GM23338 (cell line): ENCODE measurements around the gene ARHGEF37. TPM values are rescaled to one million over a fixed set of nuclear protein-coding genes. Genes with fewer than 3 reads are reported as not detected.

Source experiments
- ATAC-seq: fragments of 200-7000 bp; cut with Tn5 transposase; 3 replicates; pipeline ENCODE4 v1.9.1; 2020
- DNase-seq: peaks from one replicate; pipeline ENCODE4 v3.0.0-alpha.2; 2015; ENCODE audit warnings: low spot score
- H2AFZ ChIP-seq: fragments of 200-600 bp; sonication (generic); 2 replicates; pipeline ENCODE4 v1.8.0; 2016; ENCODE audit warnings: antibody characterized with exemption, mild to moderate bottlenecking, moderate library complexity
- H3F3A ChIP-seq: fragments of 200-600 bp; sonication (generic); replicated peaks from 2 replicates; pipeline ENCODE4 v1.8.0; 2017; ENCODE audit warnings: antibody characterized with exemption, mixed run types, low read depth
- H3K27ac ChIP-seq: fragments of 200-600 bp; sonication (generic); 2 replicates; pipeline ENCODE4 v1.6.1; 2016; ENCODE audit warnings: low read depth
- H3K27me3 ChIP-seq: fragments of 200-600 bp; sonication (generic); 2 replicates; pipeline ENCODE4 v1.8.0; 2016; ENCODE audit warnings: mild to moderate bottlenecking, mixed run types, moderate library complexity; ENCODE audit not compliant: insufficient read depth
- H3K36me3 ChIP-seq: fragments of 200-600 bp; sonication (generic); 2 replicates; pipeline ENCODE4 v1.8.0; 2016; ENCODE audit warnings: mild to moderate bottlenecking; ENCODE audit not compliant: insufficient read depth
- H3K4me1 ChIP-seq: fragments of 200-600 bp; sonication (generic); 2 replicates; pipeline ENCODE4 v1.8.0; 2016; ENCODE audit warnings: mild to moderate bottlenecking, moderate library complexity; ENCODE audit not compliant: insufficient read depth
- H3K4me2 ChIP-seq: fragments of 200-600 bp; sonication (generic); 2 replicates; pipeline ENCODE4 v1.7.1; 2017; ENCODE audit warnings: mixed run types
- H3K4me3 ChIP-seq: fragments of 200-600 bp; sonication (generic); 2 replicates; pipeline ENCODE4 v1.6.1; 2016; ENCODE audit warnings: mixed run types
- H3K79me2 ChIP-seq: fragments of 200-600 bp; sonication (generic); replicated peaks from 2 replicates; pipeline ENCODE4 v1.8.0; 2017; ENCODE audit warnings: mild to moderate bottlenecking; ENCODE audit not compliant: insufficient read depth
- H3K9me2 ChIP-seq: fragments of 200-600 bp; sonication (generic); 2 replicates; pipeline ENCODE4 v1.8.0; 2017; ENCODE audit not compliant: insufficient read depth
- H4K20me1 ChIP-seq: fragments of 200-600 bp; sonication (generic); replicated peaks from 2 replicates; pipeline ENCODE4 v1.8.0; 2017; ENCODE audit warnings: mild to moderate bottlenecking; ENCODE audit not compliant: insufficient read depth
- H3K27ac Mint-ChIP-seq: 2 replicates; pipeline ENCODE4 v1.8.0; 2020; ENCODE audit warnings: inconsistent platforms, mild to moderate bottlenecking, moderate library complexity, mixed read lengths
- H3K27me3 Mint-ChIP-seq: 3 replicates; pipeline ENCODE4 v1.8.0; 2022; ENCODE audit warnings: low read depth, mild to moderate bottlenecking, moderate library complexity, mixed read lengths, inconsistent platforms; ENCODE audit not compliant: insufficient read depth, poor library complexity
- H3K36me3 Mint-ChIP-seq: 3 replicates; pipeline ENCODE4 v1.8.0; 2021; ENCODE audit warnings: low read depth, mild to moderate bottlenecking, inconsistent platforms, moderate library complexity, mixed read lengths
- H3K4me1 Mint-ChIP-seq: 3 replicates; pipeline ENCODE4 v1.8.0; 2020; ENCODE audit warnings: mild to moderate bottlenecking, inconsistent platforms, mixed read lengths
- H3K4me3 Mint-ChIP-seq: 3 replicates; pipeline ENCODE4 v1.8.0; 2021; ENCODE audit warnings: moderate library complexity, mild to moderate bottlenecking, inconsistent platforms, mixed read lengths
- H3K9me3 Mint-ChIP-seq: 3 replicates; pipeline ENCODE4 v1.8.0; 2020; ENCODE audit warnings: moderate library complexity, mild to moderate bottlenecking, inconsistent platforms, mixed read lengths
- NANOG ChIP-seq: IDR thresholded peaks from 2 replicates; pipeline ENCODE4 v1.6.1; 2016; ENCODE audit warnings: antibody characterized with exemption, borderline replicate concordance
- POLR2AphosphoS5 ChIP-seq: IDR thresholded peaks from 2 replicates; pipeline ENCODE4 v1.6.1; 2016; ENCODE audit warnings: antibody characterized with exemption, low read depth
- STAT1 ChIP-seq: IDR thresholded peaks from one replicate; pipeline ENCODE4 v1.6.1; 2016; ENCODE audit warnings: antibody characterized with exemption; ENCODE audit not compliant: unreplicated experiment
- ZNF114 ChIP-seq: fragments of 250-450 bp; sonication (Bioruptor Pico); IDR thresholded peaks from 2 replicates; pipeline ENCODE4 v1.5.0; 2020; ENCODE audit warnings: mild to moderate bottlenecking, moderate library complexity
- polyA plus RNA-seq: library from polyadenylated mRNA; unstranded; fragments of >200 nt; fragmentation: Nextera tagmentation; extraction: Ambion mirVana; gene quantifications from 2 replicates; pipeline ENCODE4 v1.2.1, GENCODE V29; 2016
- total RNA-seq: library from RNA; depleted of rRNA; stranded (reverse); fragments of >200 nt; shearing (Covaris generic); gene quantifications from 2 replicates; pipeline ENCODE4 v1.2.3, GENCODE V29; 2014
- TF ChIP-seq, protein P1 (sequence below): IDR thresholded peaks from one replicate; pipeline ENCODE4 v1.6.1; 2018; ENCODE audit warnings: antibody characterized with exemption; ENCODE audit not compliant: unreplicated experiment
- TF ChIP-seq, protein P2 (sequence below): IDR thresholded peaks from 2 replicates; pipeline ENCODE4 v1.6.1; 2016; ENCODE audit warnings: antibody characterized with exemption
- TF ChIP-seq, protein P3 (sequence below): fragments of 250-450 bp; sonication (Bioruptor Pico); IDR thresholded peaks from 2 replicates; pipeline ENCODE4 v1.5.0; 2020; ENCODE audit warnings: mild to moderate bottlenecking, moderate library complexity

ARHGEF37 gene
- total and polyA plus RNA-seq, 2 experiments from 2014 or later, result 0.14 to 0.79 TPM

DNA sequence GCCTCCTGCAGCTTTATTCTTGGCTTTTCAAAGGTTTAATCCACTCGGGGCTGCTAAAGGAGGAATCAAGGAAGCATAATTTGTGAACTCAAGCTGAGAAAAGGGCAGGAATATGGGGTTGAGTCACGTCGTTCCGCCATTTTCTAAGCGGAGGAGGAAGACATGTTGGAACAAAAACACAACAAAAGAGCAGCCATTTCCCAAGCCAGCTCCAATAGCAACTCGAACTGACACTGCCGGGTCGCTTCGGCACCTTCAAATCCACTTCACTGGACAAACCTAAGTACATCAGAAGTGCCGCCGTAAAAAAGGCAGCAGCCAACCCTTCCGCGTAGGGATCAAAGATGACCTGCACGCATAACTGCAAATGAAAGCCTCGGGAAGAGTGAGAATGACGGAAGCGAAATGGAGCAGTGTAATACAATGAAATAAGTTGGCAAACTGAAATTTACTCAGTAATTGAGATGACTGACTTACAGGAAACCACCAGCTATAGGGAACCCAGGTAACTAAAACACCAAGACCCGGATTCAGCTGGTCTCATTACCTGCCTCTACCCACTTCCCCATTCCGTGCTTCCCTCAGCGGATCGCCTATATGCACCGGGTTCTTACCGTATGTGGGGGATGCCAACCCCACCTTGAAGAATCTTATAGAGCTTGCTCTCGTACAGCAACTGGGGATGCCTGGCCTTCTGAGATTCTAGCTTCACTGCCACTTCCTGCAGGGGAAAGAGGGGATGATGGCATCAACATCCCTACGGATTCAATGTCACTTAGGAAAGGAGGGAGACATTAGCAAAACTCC is 31.6 kb upstream of the ARHGEF37 start:
- peaks cover 3% of the 10 kb centered on the region; the same call in 1 of the 3 replicates for H3K9me3 Mint-ChIP-seq
- peaks cover 15% of the 10 kb centered on the region for H3K27me3 Mint-ChIP-seq
- peak overlapping the region; percentile 92 for H3K4me2 ChIP-seq
- peak overlapping the region; percentile 91 for H3K27ac ChIP-seq
- H3K4me1 Mint-ChIP-seq, result peaks cover 43% of the 10 kb centered on the region
- H3F3A ChIP-seq, result 0 out of 2 replicates have a peak, but pooled peaks cover 5% of the 10 kb centered on the region
- no peaks in the 10 kb centered on the region for H3K27me3 ChIP-seq
- H3K4me3 Mint-ChIP-seq, result peak overlapping the region; percentile 97
- peak overlapping the region; percentile 96 for H3K4me3 ChIP-seq
- H3K27ac Mint-ChIP-seq, result peak overlapping the region; percentile 98
- peaks cover 10% of the 10 kb centered on the region; the same call in 1 of the 2 replicates for H3K36me3 ChIP-seq
- H3K79me2 ChIP-seq, result peaks cover 63% of the 10 kb centered on the region
- peaks cover 27% of the 10 kb centered on the region for H4K20me1 ChIP-seq
- no peak overlapping the region for H2AFZ ChIP-seq
- peaks cover 38% of the 10 kb centered on the region for H3K4me1 ChIP-seq
- no peaks in the 10 kb centered on the region for H3K9me2 ChIP-seq
- DNase-seq (peak; percentile 70), ATAC-seq (no peak; the same call in 2 of the 3 replicates)
- TF ChIP-seq, protein P1, sequence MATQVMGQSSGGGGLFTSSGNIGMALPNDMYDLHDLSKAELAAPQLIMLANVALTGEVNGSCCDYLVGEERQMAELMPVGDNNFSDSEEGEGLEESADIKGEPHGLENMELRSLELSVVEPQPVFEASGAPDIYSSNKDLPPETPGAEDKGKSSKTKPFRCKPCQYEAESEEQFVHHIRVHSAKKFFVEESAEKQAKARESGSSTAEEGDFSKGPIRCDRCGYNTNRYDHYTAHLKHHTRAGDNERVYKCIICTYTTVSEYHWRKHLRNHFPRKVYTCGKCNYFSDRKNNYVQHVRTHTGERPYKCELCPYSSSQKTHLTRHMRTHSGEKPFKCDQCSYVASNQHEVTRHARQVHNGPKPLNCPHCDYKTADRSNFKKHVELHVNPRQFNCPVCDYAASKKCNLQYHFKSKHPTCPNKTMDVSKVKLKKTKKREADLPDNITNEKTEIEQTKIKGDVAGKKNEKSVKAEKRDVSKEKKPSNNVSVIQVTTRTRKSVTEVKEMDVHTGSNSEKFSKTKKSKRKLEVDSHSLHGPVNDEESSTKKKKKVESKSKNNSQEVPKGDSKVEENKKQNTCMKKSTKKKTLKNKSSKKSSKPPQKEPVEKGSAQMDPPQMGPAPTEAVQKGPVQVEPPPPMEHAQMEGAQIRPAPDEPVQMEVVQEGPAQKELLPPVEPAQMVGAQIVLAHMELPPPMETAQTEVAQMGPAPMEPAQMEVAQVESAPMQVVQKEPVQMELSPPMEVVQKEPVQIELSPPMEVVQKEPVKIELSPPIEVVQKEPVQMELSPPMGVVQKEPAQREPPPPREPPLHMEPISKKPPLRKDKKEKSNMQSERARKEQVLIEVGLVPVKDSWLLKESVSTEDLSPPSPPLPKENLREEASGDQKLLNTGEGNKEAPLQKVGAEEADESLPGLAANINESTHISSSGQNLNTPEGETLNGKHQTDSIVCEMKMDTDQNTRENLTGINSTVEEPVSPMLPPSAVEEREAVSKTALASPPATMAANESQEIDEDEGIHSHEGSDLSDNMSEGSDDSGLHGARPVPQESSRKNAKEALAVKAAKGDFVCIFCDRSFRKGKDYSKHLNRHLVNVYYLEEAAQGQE, result no peak
- TF ChIP-seq, protein P2, sequence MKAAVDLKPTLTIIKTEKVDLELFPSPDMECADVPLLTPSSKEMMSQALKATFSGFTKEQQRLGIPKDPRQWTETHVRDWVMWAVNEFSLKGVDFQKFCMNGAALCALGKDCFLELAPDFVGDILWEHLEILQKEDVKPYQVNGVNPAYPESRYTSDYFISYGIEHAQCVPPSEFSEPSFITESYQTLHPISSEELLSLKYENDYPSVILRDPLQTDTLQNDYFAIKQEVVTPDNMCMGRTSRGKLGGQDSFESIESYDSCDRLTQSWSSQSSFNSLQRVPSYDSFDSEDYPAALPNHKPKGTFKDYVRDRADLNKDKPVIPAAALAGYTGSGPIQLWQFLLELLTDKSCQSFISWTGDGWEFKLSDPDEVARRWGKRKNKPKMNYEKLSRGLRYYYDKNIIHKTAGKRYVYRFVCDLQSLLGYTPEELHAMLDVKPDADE, result 0 out of 2 replicates have a peak, but pooled peaks have one; percentile 24
- peaks cover 61% of the 10 kb centered on the region for H3K36me3 Mint-ChIP-seq

DNA sequence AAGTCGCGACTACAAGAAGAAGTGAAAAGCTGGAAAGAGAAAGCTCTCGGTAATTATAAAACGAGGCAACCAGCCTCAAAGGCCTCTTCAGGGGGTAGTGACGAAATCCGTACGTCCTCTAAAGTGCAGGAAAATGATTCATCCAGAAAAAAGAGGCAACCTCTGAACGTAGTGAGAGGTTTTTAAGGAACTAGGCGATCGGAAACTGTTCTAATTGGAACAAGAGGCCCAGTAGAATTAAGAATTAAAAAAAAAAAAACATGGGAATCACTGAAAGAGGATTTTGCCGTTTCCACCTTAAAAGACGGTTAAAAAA is 31.1 kb upstream of the ARHGEF37 start:
- TF ChIP-seq NANOG (no peak), ZNF114 (no peak), STAT1 (no peak), POLR2AphosphoS5 (no peak)
- TF ChIP-seq, protein P3, sequence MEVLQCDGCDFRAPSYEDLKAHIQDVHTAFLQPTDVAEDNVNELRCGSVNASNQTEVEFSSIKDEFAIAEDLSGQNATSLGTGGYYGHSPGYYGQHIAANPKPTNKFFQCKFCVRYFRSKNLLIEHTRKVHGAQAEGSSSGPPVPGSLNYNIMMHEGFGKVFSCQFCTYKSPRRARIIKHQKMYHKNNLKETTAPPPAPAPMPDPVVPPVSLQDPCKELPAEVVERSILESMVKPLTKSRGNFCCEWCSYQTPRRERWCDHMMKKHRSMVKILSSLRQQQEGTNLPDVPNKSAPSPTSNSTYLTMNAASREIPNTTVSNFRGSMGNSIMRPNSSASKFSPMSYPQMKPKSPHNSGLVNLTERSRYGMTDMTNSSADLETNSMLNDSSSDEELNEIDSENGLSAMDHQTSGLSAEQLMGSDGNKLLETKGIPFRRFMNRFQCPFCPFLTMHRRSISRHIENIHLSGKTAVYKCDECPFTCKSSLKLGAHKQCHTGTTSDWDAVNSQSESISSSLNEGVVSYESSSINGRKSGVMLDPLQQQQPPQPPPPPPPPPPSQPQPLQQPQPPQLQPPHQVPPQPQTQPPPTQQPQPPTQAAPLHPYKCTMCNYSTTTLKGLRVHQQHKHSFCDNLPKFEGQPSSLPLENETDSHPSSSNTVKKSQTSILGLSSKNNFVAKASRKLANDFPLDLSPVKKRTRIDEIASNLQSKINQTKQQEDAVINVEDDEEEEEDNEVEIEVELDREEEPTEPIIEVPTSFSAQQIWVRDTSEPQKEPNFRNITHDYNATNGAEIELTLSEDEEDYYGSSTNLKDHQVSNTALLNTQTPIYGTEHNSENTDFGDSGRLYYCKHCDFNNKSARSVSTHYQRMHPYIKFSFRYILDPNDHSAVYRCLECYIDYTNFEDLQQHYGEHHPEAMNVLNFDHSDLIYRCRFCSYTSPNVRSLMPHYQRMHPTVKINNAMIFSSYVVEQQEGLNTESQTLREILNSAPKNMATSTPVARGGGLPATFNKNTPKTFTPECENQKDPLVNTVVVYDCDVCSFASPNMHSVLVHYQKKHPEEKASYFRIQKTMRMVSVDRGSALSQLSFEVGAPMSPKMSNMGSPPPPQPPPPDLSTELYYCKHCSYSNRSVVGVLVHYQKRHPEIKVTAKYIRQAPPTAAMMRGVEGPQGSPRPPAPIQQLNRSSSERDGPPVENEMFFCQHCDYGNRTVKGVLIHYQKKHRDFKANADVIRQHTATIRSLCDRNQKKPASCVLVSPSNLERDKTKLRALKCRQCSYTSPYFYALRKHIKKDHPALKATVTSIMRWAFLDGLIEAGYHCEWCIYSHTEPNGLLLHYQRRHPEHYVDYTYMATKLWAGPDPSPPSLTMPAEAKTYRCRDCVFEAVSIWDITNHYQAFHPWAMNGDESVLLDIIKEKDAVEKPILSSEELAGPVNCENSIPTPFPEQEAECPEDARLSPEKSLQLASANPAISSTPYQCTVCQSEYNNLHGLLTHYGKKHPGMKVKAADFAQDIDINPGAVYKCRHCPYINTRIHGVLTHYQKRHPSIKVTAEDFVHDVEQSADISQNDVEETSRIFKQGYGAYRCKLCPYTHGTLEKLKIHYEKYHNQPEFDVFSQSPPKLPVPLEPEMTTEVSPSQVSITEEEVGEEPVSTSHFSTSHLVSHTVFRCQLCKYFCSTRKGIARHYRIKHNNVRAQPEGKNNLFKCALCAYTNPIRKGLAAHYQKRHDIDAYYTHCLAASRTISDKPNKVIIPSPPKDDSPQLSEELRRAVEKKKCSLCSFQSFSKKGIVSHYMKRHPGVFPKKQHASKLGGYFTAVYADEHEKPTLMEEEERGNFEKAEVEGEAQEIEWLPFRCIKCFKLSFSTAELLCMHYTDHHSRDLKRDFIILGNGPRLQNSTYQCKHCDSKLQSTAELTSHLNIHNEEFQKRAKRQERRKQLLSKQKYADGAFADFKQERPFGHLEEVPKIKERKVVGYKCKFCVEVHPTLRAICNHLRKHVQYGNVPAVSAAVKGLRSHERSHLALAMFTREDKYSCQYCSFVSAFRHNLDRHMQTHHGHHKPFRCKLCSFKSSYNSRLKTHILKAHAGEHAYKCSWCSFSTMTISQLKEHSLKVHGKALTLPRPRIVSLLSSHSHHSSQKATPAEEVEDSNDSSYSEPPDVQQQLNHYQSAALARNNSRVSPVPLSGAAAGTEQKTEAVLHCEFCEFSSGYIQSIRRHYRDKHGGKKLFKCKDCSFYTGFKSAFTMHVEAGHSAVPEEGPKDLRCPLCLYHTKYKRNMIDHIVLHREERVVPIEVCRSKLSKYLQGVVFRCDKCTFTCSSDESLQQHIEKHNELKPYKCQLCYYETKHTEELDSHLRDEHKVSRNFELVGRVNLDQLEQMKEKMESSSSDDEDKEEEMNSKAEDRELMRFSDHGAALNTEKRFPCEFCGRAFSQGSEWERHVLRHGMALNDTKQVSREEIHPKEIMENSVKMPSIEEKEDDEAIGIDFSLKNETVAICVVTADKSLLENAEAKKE (CRISPR knock-in tag), result no peak
- TF ChIP-seq, protein P2, result no peak
- Histone ChIP-seq H3K4me3 (peak overlapping the region; percentile 96), H3K4me2 (peak overlapping the region; percentile 92), H4K20me1 (peaks cover 23% of the 10 kb centered on the region), H3K27ac (peak overlapping the region; percentile 91), H2AFZ (no peak overlapping the region), H3K9me2 (no peaks in the 10 kb centered on the region), H3F3A (0 out of 2 replicates have a peak, but pooled peaks cover 5% of the 10 kb centered on the region), H3K79me2 (peaks cover 58% of the 10 kb centered on the region), H3K27me3 (no peaks in the 10 kb centered on the region), H3K36me3 (peaks cover 10% of the 10 kb centered on the region; the same call in 1 of the 2 replicates), H3K4me1 (peaks cover 34% of the 10 kb centered on the region)
- Mint-ChIP-seq H3K27me3 (peaks cover 12% of the 10 kb centered on the region), H3K27ac (peak overlapping the region; percentile 98), H3K4me1 (peaks cover 40% of the 10 kb centered on the region), H3K4me3 (peak overlapping the region; percentile 97), H3K36me3 (peaks cover 55% of the 10 kb centered on the region), H3K9me3 (peaks cover 3% of the 10 kb centered on the region; the same call in 1 of the 3 replicates)
- DNase-seq (no peak), ATAC-seq (no peak)
